PC-3 (cell line): ENCODE data around the gene SLCO2A1.

Source experiments
- CTCF ChIP-seq: fragments of 300-600 bp; sonication (generic); conservative IDR thresholded peaks from 2 replicates; pipeline ENCODE4 v1.5.1; 2017; ENCODE audit warnings: antibody characterized with exemption, low read depth, mild to moderate bottlenecking, low read length
- EZH2 ChIP-seq: fragments of 300-600 bp; sonication (generic); IDR thresholded peaks from one replicate; pipeline ENCODE4 v1.6.1; 2017; ENCODE audit warnings: antibody characterized with exemption, mild to moderate bottlenecking, low read length; ENCODE audit not compliant: unreplicated experiment
- EZH2phosphoT487 ChIP-seq: fragments of 300-600 bp; sonication (generic); IDR thresholded peaks from 2 replicates; pipeline ENCODE4 v1.6.1; 2018; ENCODE audit warnings: mild to moderate bottlenecking, antibody characterized with exemption, low read length, borderline replicate concordance

GRCh38 chr3:134002306-134002705 lies 27.4 kb downstream of the SLCO2A1 start:
- no peak for TF ChIP-seq CTCF
- TF ChIP-seq EZH2phosphoT487, result no peak
- no peak for TF ChIP-seq EZH2
